Heart left ventricle (tissue), 13 donors: ENCODE results near the gene CPNE8.

Experiments used
- POLR2A ChIP-seq, 2 donors: fragments of 450-650 bp; IDR thresholded peaks; one replicate each; pipeline ENCODE4 v1.6.1; 2017; ENCODE audit warnings: antibody characterized with exemption in 2 of 2, mild to moderate bottlenecking in 2 of 2, moderate library complexity in 2 of 2
- TF ChIP-seq, protein P1 (sequence below), 12 donors: fragments of 200-600 bp; sonication (generic) in 4 of 12; IDR thresholded peaks; one replicate each; pipeline versions ENCODE4 v1.5.0 to v1.8.0; 2018 to 2022; ENCODE audit warnings: antibody characterized with exemption in 12 of 12, mild to moderate bottlenecking in 5 of 12
- donor health status: ischemic (EF 13 %, LVEDD 7.1; RV severe dilation, severe dysfunction).
- donor health status: DM: no; HTN: yes; CAD: no.
- donor health status: DM: no; HTN: no; CAD: no.
- donor health status: ischemic (EF 25% LVEDD 6.9; RV normal size, moderate dysfunction).
- donor health status: ischemic (EF 25% LVEDD 5.7; RV mildly dilated, moderate dysfunction).
- donor health status: ischemic (EF 35%, LVEDD 5.7; RV mildly dilated, moderate dysfunction).
- donor health status: nonischemic (EF 11% LVEDD 7.7; RV severe dilation, severe dysfunction).
- donor health status: DM: yes; HTN: yes; CAD: no.
- donor health status: PGD.
- donor health status: ischemic (EF 29% LVEDD 5.4; RV normal size, mild dysfunction).
- donor health status: nonischemic (EF 23%, LVEDD 6.1; RV moderate dilation, normal function).

DNA sequence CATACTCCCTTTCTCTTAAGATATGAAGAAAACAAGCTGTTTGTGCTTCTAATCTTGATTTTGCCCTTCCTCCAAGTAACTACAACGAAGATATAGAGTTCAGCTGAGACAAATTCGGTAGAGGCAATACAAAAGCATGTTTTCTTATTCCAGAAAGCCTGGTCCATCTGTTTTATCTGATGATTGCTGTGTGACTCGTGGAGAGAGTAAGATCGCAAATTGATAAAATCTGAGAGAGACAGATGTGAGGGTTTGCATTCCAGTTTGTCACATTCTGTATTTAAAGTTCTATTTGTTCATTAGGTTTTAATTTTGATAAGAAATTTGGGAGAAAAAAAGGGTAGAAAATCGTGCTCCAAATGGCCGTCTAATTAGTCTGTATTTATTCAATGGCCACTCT lies 192.1 kb downstream of the CPNE8 start:
- TF ChIP-seq, protein P1, sequence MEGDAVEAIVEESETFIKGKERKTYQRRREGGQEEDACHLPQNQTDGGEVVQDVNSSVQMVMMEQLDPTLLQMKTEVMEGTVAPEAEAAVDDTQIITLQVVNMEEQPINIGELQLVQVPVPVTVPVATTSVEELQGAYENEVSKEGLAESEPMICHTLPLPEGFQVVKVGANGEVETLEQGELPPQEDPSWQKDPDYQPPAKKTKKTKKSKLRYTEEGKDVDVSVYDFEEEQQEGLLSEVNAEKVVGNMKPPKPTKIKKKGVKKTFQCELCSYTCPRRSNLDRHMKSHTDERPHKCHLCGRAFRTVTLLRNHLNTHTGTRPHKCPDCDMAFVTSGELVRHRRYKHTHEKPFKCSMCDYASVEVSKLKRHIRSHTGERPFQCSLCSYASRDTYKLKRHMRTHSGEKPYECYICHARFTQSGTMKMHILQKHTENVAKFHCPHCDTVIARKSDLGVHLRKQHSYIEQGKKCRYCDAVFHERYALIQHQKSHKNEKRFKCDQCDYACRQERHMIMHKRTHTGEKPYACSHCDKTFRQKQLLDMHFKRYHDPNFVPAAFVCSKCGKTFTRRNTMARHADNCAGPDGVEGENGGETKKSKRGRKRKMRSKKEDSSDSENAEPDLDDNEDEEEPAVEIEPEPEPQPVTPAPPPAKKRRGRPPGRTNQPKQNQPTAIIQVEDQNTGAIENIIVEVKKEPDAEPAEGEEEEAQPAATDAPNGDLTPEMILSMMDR (IDR thresholded peaks at IDR 0.05), result no peak
- TF ChIP-seq POLR2A (IDR thresholded peaks at IDR 0.05), result no peak
